ENCODE measurements around the gene ALOX12. TPM values are rescaled to one million over a fixed set of nuclear protein-coding genes. Genes with fewer than 3 reads are reported as not detected.

The ALOX12 gene
- total and polyA plus RNA-seq, 4 donors = 0.03 to 3.1 (median 0.24) TPM; not detected in 1

DNA sequence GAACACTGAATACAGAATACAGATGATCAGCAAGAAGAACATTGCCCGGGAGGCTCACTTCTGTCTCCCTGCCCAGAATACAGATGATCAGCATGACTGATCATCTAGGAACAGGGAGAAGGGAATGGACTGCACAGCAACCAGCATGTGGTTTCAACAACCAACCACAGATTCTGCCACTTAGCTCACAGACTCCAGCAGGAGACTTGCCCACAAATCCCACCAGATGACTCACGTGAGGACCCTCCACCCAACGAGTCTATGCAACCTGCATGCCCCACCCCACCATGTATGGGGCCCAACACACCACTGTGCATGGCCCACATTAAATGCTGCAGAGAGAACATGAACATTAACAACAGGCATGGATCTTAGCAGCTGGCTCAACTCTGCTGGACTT, 36.1 kb upstream of the ALOX12 start:
- Histone ChIP-seq H3K4me1 (ENCODE audit: control insufficient read depth in 4 of 4, insufficient read depth in 4 of 4, low read length in 3 of 4) (no peaks in the 10 kb centered on the region), H3K9me3 (ENCODE audit: control insufficient read depth in 4 of 4, low read length in 3 of 4) (no peaks in the 10 kb centered on the region), H3K27me3 (ENCODE audit: control insufficient read depth in 4 of 4, insufficient read depth in 4 of 4, low read length in 3 of 4) (no peaks in the 10 kb centered on the region), H3K4me3 (ENCODE audit: low read depth in 1 of 3, low read length in 3 of 3) (no peak overlapping the region), H3K27ac (ENCODE audit: low read depth in 1 of 2, low read length in 2 of 2) (no peak overlapping the region), H3K36me3 (ENCODE audit: control insufficient read depth in 4 of 4, insufficient read depth in 3 of 4, low read depth in 1 of 4, low read length in 3 of 4) (no peaks in the 10 kb centered on the region), H3K9ac (ENCODE audit: low read depth in 1 of 2, low read length in 2 of 2) (no peak overlapping the region)
- TF ChIP-seq RXRA (IDR thresholded peaks at IDR 0.05) (no peak), HNF4G (IDR thresholded peaks at IDR 0.05) (no peak), HNF4A (conservative IDR thresholded peaks at IDR 0.05) (no peak), TAF1 (conservative IDR thresholded peaks at IDR 0.05) (no peak), FOXA2 (IDR thresholded peaks at IDR 0.05) (no peak), YY1 (IDR thresholded peaks at IDR 0.05) (no peak)
- TF ChIP-seq, protein P1, sequence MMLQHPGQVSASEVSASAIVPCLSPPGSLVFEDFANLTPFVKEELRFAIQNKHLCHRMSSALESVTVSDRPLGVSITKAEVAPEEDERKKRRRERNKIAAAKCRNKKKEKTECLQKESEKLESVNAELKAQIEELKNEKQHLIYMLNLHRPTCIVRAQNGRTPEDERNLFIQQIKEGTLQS (IDR thresholded peaks at IDR 0.05) = no peak
- TF ChIP-seq, protein P2, sequence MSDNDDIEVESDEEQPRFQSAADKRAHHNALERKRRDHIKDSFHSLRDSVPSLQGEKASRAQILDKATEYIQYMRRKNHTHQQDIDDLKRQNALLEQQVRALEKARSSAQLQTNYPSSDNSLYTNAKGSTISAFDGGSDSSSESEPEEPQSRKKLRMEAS (IDR thresholded peaks at IDR 0.05) = no peak
- WGBS = 87% methylated on average over 3 of the region's 3 CpGs
- no peak for DNase-seq (ENCODE audit: low spot score)

DNA sequence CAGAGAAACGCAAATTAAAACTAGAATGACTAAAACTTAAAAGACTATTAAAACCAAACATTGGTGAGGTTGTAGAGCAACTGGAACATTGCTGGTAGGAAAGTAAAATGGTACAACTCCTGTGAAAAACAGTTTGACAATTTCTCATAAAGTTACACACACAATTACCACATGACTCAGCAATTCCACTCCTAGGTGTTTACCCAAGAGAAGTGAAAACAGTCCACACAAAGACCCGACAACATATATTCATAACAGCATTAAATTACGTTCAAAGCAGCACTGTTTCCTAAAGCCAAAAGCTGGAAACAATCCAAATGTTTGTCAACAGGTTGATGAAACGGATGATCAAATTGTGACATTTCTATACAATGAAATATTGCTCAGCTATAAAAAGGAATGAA, 26.5 kb upstream of the ALOX12 start:
- Histone ChIP-seq H3K9ac (ENCODE audit: low read depth in 1 of 2, low read length in 2 of 2) (no peak overlapping the region), H3K9me3 (ENCODE audit: control insufficient read depth in 4 of 4, low read length in 3 of 4) (no peaks in the 10 kb centered on the region), H3K4me3 (ENCODE audit: low read depth in 1 of 3, low read length in 3 of 3) (no peak overlapping the region), H3K27ac (ENCODE audit: low read depth in 1 of 2, low read length in 2 of 2) (no peak overlapping the region), H3K4me1 (ENCODE audit: control insufficient read depth in 4 of 4, insufficient read depth in 4 of 4, low read length in 3 of 4) (no peaks in the 10 kb centered on the region), H3K27me3 (ENCODE audit: control insufficient read depth in 4 of 4, insufficient read depth in 4 of 4, low read length in 3 of 4) (no peaks in the 10 kb centered on the region), H3K36me3 (ENCODE audit: control insufficient read depth in 4 of 4, insufficient read depth in 3 of 4, low read depth in 1 of 4, low read length in 3 of 4) (no peaks in the 10 kb centered on the region)
- DNase-seq (ENCODE audit: low spot score) = no peak
- TF ChIP-seq ZBTB33 (IDR thresholded peaks at IDR 0.05) (no peak), HNF4G (IDR thresholded peaks at IDR 0.05) (no peak), YY1 (IDR thresholded peaks at IDR 0.05) (no peak), REST (IDR thresholded peaks at IDR 0.05) (no peak), FOXA2 (IDR thresholded peaks at IDR 0.05) (no peak), GABPA (IDR thresholded peaks at IDR 0.05 in 1 of 2, conservative IDR thresholded peaks at IDR 0.05 in 1 of 2) (no peak), NR2F2 (IDR thresholded peaks at IDR 0.05) (no peak), EGR1 (IDR thresholded peaks at IDR 0.05; ENCODE audit: low read depth in 2 of 2) (no peak)
- TF ChIP-seq, protein P1 (IDR thresholded peaks at IDR 0.05) = no peak
- WGBS = 82% methylated on average over 4 of the region's 4 CpGs

All from liver (tissue), 9 donors.